ENCODE results near the gene PUM1.

PUM1 gene

GRCh38 chr1:30991862-30992606, 73.5 kb downstream of the PUM1 start:
- Histone ChIP-seq H3K36me3 (ENCODE audit: control insufficient read depth, insufficient read depth, low read length) (peaks cover 90% of the 10 kb centered on the region), H3K9me3 (ENCODE audit: control insufficient read depth, insufficient read depth, low read length) (no peaks in the 10 kb centered on the region), H3K4me1 (ENCODE audit: control insufficient read depth, insufficient read depth, low read length) (0 out of 2 replicates have a peak, but pooled peaks cover 6% of the 10 kb centered on the region)

DNA sequence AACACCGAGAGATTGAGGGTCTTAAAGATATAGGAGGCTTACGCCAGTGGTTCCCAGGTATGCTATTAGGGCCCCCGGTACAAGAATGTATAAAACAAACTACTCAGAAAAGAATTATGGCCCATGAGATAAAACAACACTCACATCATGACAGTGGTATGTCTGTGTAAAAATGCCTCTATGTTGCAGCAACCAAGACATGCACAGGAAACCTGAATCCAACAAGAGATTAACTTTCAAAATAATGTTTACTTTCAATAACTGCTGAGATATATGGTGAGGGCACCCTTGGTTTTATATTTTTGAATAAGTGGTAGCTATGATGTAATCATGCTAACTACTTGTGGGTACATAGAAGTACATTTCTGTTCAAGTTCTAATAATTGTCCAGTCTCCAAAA, 74.9 kb downstream of the PUM1 start:
- H3K4me3 ChIP-seq (ENCODE audit: low read depth, low read length), result no peak overlapping the region
- peaks cover 82% of the 10 kb centered on the region for H3K36me3 ChIP-seq (ENCODE audit: control insufficient read depth, insufficient read depth, low read length)
- no peak overlapping the region for H3K27ac ChIP-seq (ENCODE audit: low read depth, low read length)
- peaks cover 10% of the 10 kb centered on the region; the same call in 1 of the 2 replicates for H3K4me1 ChIP-seq (ENCODE audit: control insufficient read depth, insufficient read depth, low read length)
- H3K9me3 ChIP-seq (ENCODE audit: control insufficient read depth, insufficient read depth, low read length), result no peaks in the 10 kb centered on the region
- no peaks in the 10 kb centered on the region for H3K27me3 ChIP-seq (ENCODE audit: control insufficient read depth, insufficient read depth, low read length)
- H3K9ac ChIP-seq (ENCODE audit: low read depth, low read length), result no peak overlapping the region

More at GRCh38 chr1:30991862-30992606, 73.5 kb downstream of the PUM1 start:
- no peak overlapping the region for H3K4me3 ChIP-seq (ENCODE audit: low read depth, low read length)
- H3K9ac ChIP-seq (ENCODE audit: low read depth, low read length), result no peak overlapping the region
- no peaks in the 10 kb centered on the region for H3K27me3 ChIP-seq (ENCODE audit: control insufficient read depth, insufficient read depth, low read length)
- H3K27ac ChIP-seq (ENCODE audit: low read depth, low read length), result no peak overlapping the region

- Histone ChIP-seq H3K4me3 (ENCODE audit: low read depth, low read length) (no peak overlapping the region), H3K9me3 (ENCODE audit: control insufficient read depth, insufficient read depth, low read length) (no peaks in the 10 kb centered on the region), H3K27ac (ENCODE audit: low read depth, low read length) (no peak overlapping the region), H3K27me3 (ENCODE audit: control insufficient read depth, insufficient read depth, low read length) (no peaks in the 10 kb centered on the region), H3K4me1 (ENCODE audit: control insufficient read depth, insufficient read depth, low read length) (peaks cover 10% of the 10 kb centered on the region; the same call in 1 of the 2 replicates), H3K9ac (ENCODE audit: low read depth, low read length) (no peak overlapping the region), H3K36me3 (ENCODE audit: control insufficient read depth, insufficient read depth, low read length) (peaks cover 70% of the 10 kb centered on the region)
Measured at GRCh38 chr1:30988045-30988444, 77.5 kb downstream of the PUM1 start.

GRCh38 chr1:30986755-30987154, 78.8 kb downstream of the PUM1 start:
- no peak overlapping the region for H3K9ac ChIP-seq (ENCODE audit: low read depth, low read length)
- no peak overlapping the region for H3K27ac ChIP-seq (ENCODE audit: low read depth, low read length)
- no peaks in the 10 kb centered on the region for H3K9me3 ChIP-seq (ENCODE audit: control insufficient read depth, insufficient read depth, low read length)
- H3K4me3 ChIP-seq (ENCODE audit: low read depth, low read length), result no peak overlapping the region
- H3K27me3 ChIP-seq (ENCODE audit: control insufficient read depth, insufficient read depth, low read length), result no peaks in the 10 kb centered on the region
- peaks cover 68% of the 10 kb centered on the region for H3K36me3 ChIP-seq (ENCODE audit: control insufficient read depth, insufficient read depth, low read length)
- H3K4me1 ChIP-seq (ENCODE audit: control insufficient read depth, insufficient read depth, low read length), result peaks cover 10% of the 10 kb centered on the region; the same call in 1 of the 2 replicates

DNA sequence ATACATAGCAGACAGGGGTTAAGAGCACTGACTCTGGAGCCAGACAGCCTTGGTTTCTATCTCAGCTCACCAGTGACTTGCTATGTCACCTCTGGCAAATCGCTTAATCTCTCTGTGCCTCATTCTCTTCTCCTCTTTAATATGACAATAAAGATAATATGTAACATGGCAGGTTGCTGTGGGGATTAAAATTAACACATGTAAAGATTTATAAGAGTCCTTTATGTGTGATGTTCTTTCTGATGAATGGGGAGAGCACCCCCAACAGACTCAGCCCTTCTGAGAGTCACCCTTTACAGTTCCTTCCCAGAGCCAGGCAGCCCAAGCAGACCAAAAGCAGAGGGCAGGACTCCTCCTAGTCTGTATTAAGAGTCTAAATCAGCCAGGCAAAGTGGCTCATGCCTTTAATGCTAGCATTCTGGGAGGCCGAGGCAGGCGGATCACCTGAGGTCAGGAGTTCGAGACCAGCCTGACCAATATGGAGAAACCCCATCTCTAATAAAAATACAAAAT, 80.5 kb downstream of the PUM1 start:
- H3K4me1 ChIP-seq (ENCODE audit: control insufficient read depth, insufficient read depth, low read length), result peaks cover 7% of the 10 kb centered on the region; the same call in 1 of the 2 replicates
- no peak overlapping the region for H3K9ac ChIP-seq (ENCODE audit: low read depth, low read length)
- H3K9me3 ChIP-seq (ENCODE audit: control insufficient read depth, insufficient read depth, low read length), result no peaks in the 10 kb centered on the region
- H3K27ac ChIP-seq (ENCODE audit: low read depth, low read length), result no peak overlapping the region
- H3K27me3 ChIP-seq (ENCODE audit: control insufficient read depth, insufficient read depth, low read length), result no peaks in the 10 kb centered on the region
- H3K36me3 ChIP-seq (ENCODE audit: control insufficient read depth, insufficient read depth, low read length), result peaks cover 68% of the 10 kb centered on the region
- no peak overlapping the region for H3K4me3 ChIP-seq (ENCODE audit: low read depth, low read length)

DNA sequence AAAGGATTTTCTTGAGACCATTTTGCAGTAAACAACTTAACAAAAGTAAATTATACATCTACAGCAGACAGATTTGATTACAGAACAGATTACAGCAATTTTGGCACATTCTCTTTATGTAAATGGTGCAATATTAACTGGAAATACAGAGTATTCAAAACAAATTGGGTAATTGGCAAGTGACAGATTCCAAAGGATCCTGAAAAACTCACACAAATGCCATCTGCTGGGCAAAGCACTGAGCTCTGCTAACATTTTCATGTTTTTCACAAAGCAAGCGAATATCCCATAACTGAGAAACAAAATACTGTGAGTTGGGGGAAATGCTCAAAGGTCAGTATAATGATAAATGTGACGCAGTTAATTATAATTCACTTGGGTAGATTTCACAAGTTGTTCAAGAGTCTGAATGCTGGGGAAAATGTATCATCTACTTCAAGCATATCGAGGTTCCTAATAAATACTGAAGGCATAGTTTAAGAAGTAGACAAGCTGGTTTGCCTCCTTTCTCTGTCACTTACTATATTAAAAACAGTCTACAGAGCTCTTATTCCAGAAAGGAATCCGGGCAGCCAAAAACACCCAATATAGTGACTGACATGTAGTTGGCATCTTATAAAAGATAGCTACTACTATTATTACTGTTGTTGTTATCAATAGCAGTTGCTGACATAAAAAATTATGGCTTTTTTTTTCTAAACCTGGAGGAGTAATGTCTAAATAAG, 81.2 kb downstream of the PUM1 start:
- no peak overlapping the region for H3K4me3 ChIP-seq (ENCODE audit: low read depth, low read length)
- peaks cover 7% of the 10 kb centered on the region; the same call in 1 of the 2 replicates for H3K4me1 ChIP-seq (ENCODE audit: control insufficient read depth, insufficient read depth, low read length)
- H3K9me3 ChIP-seq (ENCODE audit: control insufficient read depth, insufficient read depth, low read length), result no peaks in the 10 kb centered on the region
- H3K27me3 ChIP-seq (ENCODE audit: control insufficient read depth, insufficient read depth, low read length), result no peaks in the 10 kb centered on the region
- no peak overlapping the region for H3K27ac ChIP-seq (ENCODE audit: low read depth, low read length)
- no peak overlapping the region for H3K9ac ChIP-seq (ENCODE audit: low read depth, low read length)
- peaks cover 69% of the 10 kb centered on the region for H3K36me3 ChIP-seq (ENCODE audit: control insufficient read depth, insufficient read depth, low read length)

- H3K4me1 ChIP-seq (ENCODE audit: control insufficient read depth, insufficient read depth, low read length), result peaks cover 4% of the 10 kb centered on the region; the same call in 1 of the 2 replicates
- no peak overlapping the region for H3K9ac ChIP-seq (ENCODE audit: low read depth, low read length)
- H3K27ac ChIP-seq (ENCODE audit: low read depth, low read length), result no peak overlapping the region
Measured at GRCh38 chr1:30982937-30983336, 82.6 kb downstream of the PUM1 start.

DNA sequence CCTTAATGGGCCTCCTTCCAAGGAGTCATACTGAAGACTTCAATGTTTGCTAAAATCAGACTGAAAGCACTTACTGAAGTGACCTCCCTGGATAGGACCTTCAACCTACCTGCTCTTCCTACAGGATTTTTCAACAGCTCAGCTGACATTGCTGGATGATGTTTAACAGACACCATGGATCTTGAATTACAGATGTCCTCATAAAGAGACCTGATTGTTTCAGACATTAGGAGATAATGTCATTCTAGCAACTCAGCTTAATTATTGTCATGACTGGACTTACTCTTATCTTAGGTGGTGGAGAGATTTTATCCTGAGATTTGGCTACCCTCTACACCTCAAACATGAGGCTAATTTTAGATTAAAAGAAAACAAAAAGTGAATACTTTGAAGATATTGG, 83.1 kb downstream of the PUM1 start:
- H3K36me3 ChIP-seq (ENCODE audit: control insufficient read depth, insufficient read depth, low read length), result peaks cover 72% of the 10 kb centered on the region

More at GRCh38 chr1:30982937-30983336, 82.6 kb downstream of the PUM1 start:
- H3K36me3 ChIP-seq (ENCODE audit: control insufficient read depth, insufficient read depth, low read length), result peaks cover 72% of the 10 kb centered on the region
- no peaks in the 10 kb centered on the region for H3K27me3 ChIP-seq (ENCODE audit: control insufficient read depth, insufficient read depth, low read length)
- no peaks in the 10 kb centered on the region for H3K9me3 ChIP-seq (ENCODE audit: control insufficient read depth, insufficient read depth, low read length)
- no peak overlapping the region for H3K4me3 ChIP-seq (ENCODE audit: low read depth, low read length)

DNA sequence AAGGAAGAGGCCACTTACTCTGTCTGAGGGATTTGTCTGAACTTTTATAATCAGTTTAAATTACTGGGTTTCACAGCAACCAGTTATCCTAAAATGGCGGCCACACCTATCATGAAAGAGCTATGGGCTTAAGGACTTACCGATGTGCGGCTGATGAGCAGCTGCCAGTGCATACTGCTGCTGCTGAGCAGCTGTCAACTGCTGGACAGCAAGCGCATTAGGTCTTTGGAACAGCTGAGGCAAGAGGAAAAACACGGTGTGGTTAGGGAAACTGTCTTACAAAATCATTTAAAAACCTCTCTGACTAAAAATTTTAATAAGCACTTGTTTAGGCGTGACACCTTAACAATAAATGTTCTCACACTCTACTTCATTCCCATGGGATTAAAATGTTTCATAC, 84.3 kb downstream of the PUM1 start:
- H3K4me1 ChIP-seq (ENCODE audit: control insufficient read depth, insufficient read depth, low read length), result no peaks in the 10 kb centered on the region
- H3K9ac ChIP-seq (ENCODE audit: low read depth, low read length), result no peak overlapping the region
- no peaks in the 10 kb centered on the region for H3K27me3 ChIP-seq (ENCODE audit: control insufficient read depth, insufficient read depth, low read length)
- no peaks in the 10 kb centered on the region for H3K9me3 ChIP-seq (ENCODE audit: control insufficient read depth, insufficient read depth, low read length)
- no peak overlapping the region for H3K27ac ChIP-seq (ENCODE audit: low read depth, low read length)
- H3K36me3 ChIP-seq (ENCODE audit: control insufficient read depth, insufficient read depth, low read length), result peaks cover 79% of the 10 kb centered on the region
- no peak overlapping the region for H3K4me3 ChIP-seq (ENCODE audit: low read depth, low read length)

More for the DNA sequence above, 83.1 kb downstream of the PUM1 start:
- no peaks in the 10 kb centered on the region for H3K9me3 ChIP-seq (ENCODE audit: control insufficient read depth, insufficient read depth, low read length)
- peaks cover 4% of the 10 kb centered on the region; the same call in 1 of the 2 replicates for H3K4me1 ChIP-seq (ENCODE audit: control insufficient read depth, insufficient read depth, low read length)
- H3K27ac ChIP-seq (ENCODE audit: low read depth, low read length), result no peak overlapping the region
- no peak overlapping the region for H3K4me3 ChIP-seq (ENCODE audit: low read depth, low read length)
- H3K9ac ChIP-seq (ENCODE audit: low read depth, low read length), result no peak overlapping the region
- H3K27me3 ChIP-seq (ENCODE audit: control insufficient read depth, insufficient read depth, low read length), result no peaks in the 10 kb centered on the region

- Histone ChIP-seq H3K4me3 (ENCODE audit: low read depth, low read length) (no peak overlapping the region), H3K27ac (ENCODE audit: low read depth, low read length) (no peak overlapping the region), H3K9me3 (ENCODE audit: control insufficient read depth, insufficient read depth, low read length) (no peaks in the 10 kb centered on the region), H3K36me3 (ENCODE audit: control insufficient read depth, insufficient read depth, low read length) (peaks cover 92% of the 10 kb centered on the region), H3K9ac (ENCODE audit: low read depth, low read length) (no peak overlapping the region), H3K4me1 (ENCODE audit: control insufficient read depth, insufficient read depth, low read length) (no peaks in the 10 kb centered on the region), H3K27me3 (ENCODE audit: control insufficient read depth, insufficient read depth, low read length) (no peaks in the 10 kb centered on the region)
Measured at GRCh38 chr1:30977511-30977910, 88.0 kb downstream of the PUM1 start.

DNA sequence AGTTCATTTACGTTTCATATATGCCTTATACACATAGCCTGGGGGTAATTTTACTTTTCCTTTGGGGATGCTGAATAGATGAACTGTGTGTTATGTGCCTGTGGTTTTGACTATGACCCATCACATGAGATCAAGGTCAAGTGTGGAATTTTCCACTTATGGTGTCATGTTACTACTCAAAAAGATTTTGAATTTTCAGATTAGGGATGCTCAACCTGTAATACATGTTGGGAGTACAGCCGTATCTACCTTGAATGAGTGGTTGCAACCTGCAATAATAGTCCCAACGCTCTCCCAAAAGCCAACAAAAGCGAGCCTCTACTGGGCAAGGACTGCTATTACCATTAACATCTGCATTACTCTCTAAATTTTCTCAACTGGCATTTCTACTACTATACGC, 88.4 kb downstream of the PUM1 start:
- Histone ChIP-seq H3K4me3 (ENCODE audit: low read depth, low read length) (no peak overlapping the region), H3K27me3 (ENCODE audit: control insufficient read depth, insufficient read depth, low read length) (no peaks in the 10 kb centered on the region), H3K9ac (ENCODE audit: low read depth, low read length) (no peak overlapping the region), H3K27ac (ENCODE audit: low read depth, low read length) (no peak overlapping the region), H3K36me3 (ENCODE audit: control insufficient read depth, insufficient read depth, low read length) (peaks cover 88% of the 10 kb centered on the region), H3K4me1 (ENCODE audit: control insufficient read depth, insufficient read depth, low read length) (no peaks in the 10 kb centered on the region), H3K9me3 (ENCODE audit: control insufficient read depth, insufficient read depth, low read length) (no peaks in the 10 kb centered on the region)

Measured in HUES48 (cell line).